Measurements from ENCODE around the gene PLA2G6.

Gene PLA2G6

GRCh38 chr22:38075105-38075825 lies 106.4 kb downstream of the PLA2G6 start:
- TF ChIP-seq CTCF (IDR thresholded peaks at IDR 0.05; ENCODE audit: borderline replicate concordance, control extremely low read depth, extremely low read depth, insufficient read depth, missing control alignments) = no peak
- no peak for DNase-seq (ENCODE audit: low spot score)
- in situ Hi-C loops (cut with MboI; ENCODE audit: low sequenced_read_pairs, unreplicated experiment) = no loop called here

GRCh38 chr22:38074181-38075104 lies 107.2 kb downstream of the PLA2G6 start:
- TF ChIP-seq CTCF (IDR thresholded peaks at IDR 0.05; ENCODE audit: borderline replicate concordance, control extremely low read depth, extremely low read depth, insufficient read depth, missing control alignments) = no peak
- in situ Hi-C loops (cut with MboI; ENCODE audit: low sequenced_read_pairs, unreplicated experiment) = no loop called here
- no peak for DNase-seq (ENCODE audit: low spot score)

GRCh38 chr22:38073150-38074130 lies 108.2 kb downstream of the PLA2G6 start:
- in situ Hi-C loops (cut with MboI; ENCODE audit: low sequenced_read_pairs, unreplicated experiment) = no loop called here
- TF ChIP-seq CTCF (IDR thresholded peaks at IDR 0.05; ENCODE audit: borderline replicate concordance, control extremely low read depth, extremely low read depth, insufficient read depth, missing control alignments) = no peak

GRCh38 chr22:38072322-38073149 lies 109.1 kb downstream of the PLA2G6 start:
- DNase-seq (ENCODE audit: low spot score) = no peak
- TF ChIP-seq CTCF (IDR thresholded peaks at IDR 0.05; ENCODE audit: borderline replicate concordance, control extremely low read depth, extremely low read depth, insufficient read depth, missing control alignments) = no peak
- in situ Hi-C loops (cut with MboI; ENCODE audit: low sequenced_read_pairs, unreplicated experiment) = no loop called here

More at GRCh38 chr22:38073150-38074130, 108.2 kb downstream of the PLA2G6 start:
- DNase-seq (ENCODE audit: low spot score) = no peak

GRCh38 chr22:38071421-38072321 lies 110.0 kb downstream of the PLA2G6 start:
- DNase-seq (ENCODE audit: low spot score) = no peak
- in situ Hi-C loops (cut with MboI; ENCODE audit: low sequenced_read_pairs, unreplicated experiment) = no loop called here
- TF ChIP-seq CTCF (IDR thresholded peaks at IDR 0.05; ENCODE audit: borderline replicate concordance, control extremely low read depth, extremely low read depth, insufficient read depth, missing control alignments) = no peak
